GM23338 (cell line): ENCODE data around the gene HLCS. TPM values are rescaled to one million over a fixed set of nuclear protein-coding genes. Genes with fewer than 3 reads are reported as not detected.

Source experiments
- ATAC-seq: fragments of 200-7000 bp; cut with Tn5 transposase; 3 replicates; pipeline ENCODE4 v1.9.1; 2020
- DNase-seq: peaks from one replicate; pipeline ENCODE4 v3.0.0-alpha.2; 2015; ENCODE audit warnings: low spot score
- H2AFZ ChIP-seq: fragments of 200-600 bp; sonication (generic); 2 replicates; pipeline ENCODE4 v1.8.0; 2016; ENCODE audit warnings: antibody characterized with exemption, mild to moderate bottlenecking, moderate library complexity
- H3F3A ChIP-seq: fragments of 200-600 bp; sonication (generic); replicated peaks from 2 replicates; pipeline ENCODE4 v1.8.0; 2017; ENCODE audit warnings: antibody characterized with exemption, mixed run types, low read depth
- H3K27ac ChIP-seq: fragments of 200-600 bp; sonication (generic); 2 replicates; pipeline ENCODE4 v1.6.1; 2016; ENCODE audit warnings: low read depth
- H3K27me3 ChIP-seq: fragments of 200-600 bp; sonication (generic); 2 replicates; pipeline ENCODE4 v1.8.0; 2016; ENCODE audit warnings: mild to moderate bottlenecking, mixed run types, moderate library complexity; ENCODE audit not compliant: insufficient read depth
- H3K36me3 ChIP-seq: fragments of 200-600 bp; sonication (generic); 2 replicates; pipeline ENCODE4 v1.8.0; 2016; ENCODE audit warnings: mild to moderate bottlenecking; ENCODE audit not compliant: insufficient read depth
- H3K4me1 ChIP-seq: fragments of 200-600 bp; sonication (generic); 2 replicates; pipeline ENCODE4 v1.8.0; 2016; ENCODE audit warnings: mild to moderate bottlenecking, moderate library complexity; ENCODE audit not compliant: insufficient read depth
- H3K4me2 ChIP-seq: fragments of 200-600 bp; sonication (generic); 2 replicates; pipeline ENCODE4 v1.7.1; 2017; ENCODE audit warnings: mixed run types
- H3K4me3 ChIP-seq: fragments of 200-600 bp; sonication (generic); 2 replicates; pipeline ENCODE4 v1.6.1; 2016; ENCODE audit warnings: mixed run types
- H3K79me2 ChIP-seq: fragments of 200-600 bp; sonication (generic); replicated peaks from 2 replicates; pipeline ENCODE4 v1.8.0; 2017; ENCODE audit warnings: mild to moderate bottlenecking; ENCODE audit not compliant: insufficient read depth
- H3K9me2 ChIP-seq: fragments of 200-600 bp; sonication (generic); 2 replicates; pipeline ENCODE4 v1.8.0; 2017; ENCODE audit not compliant: insufficient read depth
- H4K20me1 ChIP-seq: fragments of 200-600 bp; sonication (generic); replicated peaks from 2 replicates; pipeline ENCODE4 v1.8.0; 2017; ENCODE audit warnings: mild to moderate bottlenecking; ENCODE audit not compliant: insufficient read depth
- H3K27ac Mint-ChIP-seq: 2 replicates; pipeline ENCODE4 v1.8.0; 2020; ENCODE audit warnings: inconsistent platforms, mild to moderate bottlenecking, moderate library complexity, mixed read lengths
- H3K27me3 Mint-ChIP-seq: 3 replicates; pipeline ENCODE4 v1.8.0; 2022; ENCODE audit warnings: low read depth, mild to moderate bottlenecking, moderate library complexity, mixed read lengths, inconsistent platforms; ENCODE audit not compliant: insufficient read depth, poor library complexity
- H3K36me3 Mint-ChIP-seq: 3 replicates; pipeline ENCODE4 v1.8.0; 2021; ENCODE audit warnings: low read depth, mild to moderate bottlenecking, inconsistent platforms, moderate library complexity, mixed read lengths
- H3K4me1 Mint-ChIP-seq: 3 replicates; pipeline ENCODE4 v1.8.0; 2020; ENCODE audit warnings: mild to moderate bottlenecking, inconsistent platforms, mixed read lengths
- H3K4me3 Mint-ChIP-seq: 3 replicates; pipeline ENCODE4 v1.8.0; 2021; ENCODE audit warnings: moderate library complexity, mild to moderate bottlenecking, inconsistent platforms, mixed read lengths
- H3K9me3 Mint-ChIP-seq: 3 replicates; pipeline ENCODE4 v1.8.0; 2020; ENCODE audit warnings: moderate library complexity, mild to moderate bottlenecking, inconsistent platforms, mixed read lengths
- CREB1 ChIP-seq: fragments of 250-450 bp; sonication (Bioruptor Pico); IDR thresholded peaks from 2 replicates; pipeline ENCODE4 v1.5.0; 2020; ENCODE audit warnings: low read depth, mild to moderate bottlenecking, moderate library complexity
- CTCF ChIP-seq, 2 experiments: fragments of 200-600 bp in 1 of 2; sonication (generic) in 1 of 2; conservative IDR thresholded peaks; 2 replicates each; pipeline versions ENCODE4 v1.5.1 to v1.6.1; 2016 to 2017; ENCODE audit warnings: antibody characterized with exemption in 2 of 2, low read depth in 2 of 2, mild to moderate bottlenecking in 2 of 2, moderate library complexity in 1 of 2
- ETS1 ChIP-seq: IDR thresholded peaks from 2 replicates; pipeline ENCODE4 v1.6.1; 2016; ENCODE audit warnings: antibody characterized with exemption
- EZH2 ChIP-seq: fragments of 200-600 bp; sonication (generic); IDR thresholded peaks from one replicate; pipeline ENCODE4 v1.8.0; 2017; ENCODE audit warnings: antibody characterized with exemption, mild to moderate bottlenecking, low read depth; ENCODE audit not compliant: unreplicated experiment
- EZH2phosphoT487 ChIP-seq: fragments of 200-600 bp; sonication (generic); IDR thresholded peaks from one replicate; pipeline ENCODE4 v1.8.1; 2018; ENCODE audit warnings: antibody characterized with exemption; ENCODE audit not compliant: unreplicated experiment
- JUNB ChIP-seq: IDR thresholded peaks from one replicate; pipeline ENCODE4 v1.6.1; 2016; ENCODE audit warnings: antibody characterized with exemption; ENCODE audit not compliant: unreplicated experiment
- NANOG ChIP-seq: IDR thresholded peaks from 2 replicates; pipeline ENCODE4 v1.6.1; 2016; ENCODE audit warnings: antibody characterized with exemption, borderline replicate concordance
- POLR2AphosphoS5 ChIP-seq: IDR thresholded peaks from 2 replicates; pipeline ENCODE4 v1.6.1; 2016; ENCODE audit warnings: antibody characterized with exemption, low read depth
- REST ChIP-seq: IDR thresholded peaks from one replicate; pipeline ENCODE4 v1.6.1; 2018; ENCODE audit warnings: antibody characterized with exemption; ENCODE audit not compliant: unreplicated experiment
- STAT1 ChIP-seq: IDR thresholded peaks from one replicate; pipeline ENCODE4 v1.6.1; 2016; ENCODE audit warnings: antibody characterized with exemption; ENCODE audit not compliant: unreplicated experiment
- ZNF114 ChIP-seq: fragments of 250-450 bp; sonication (Bioruptor Pico); IDR thresholded peaks from 2 replicates; pipeline ENCODE4 v1.5.0; 2020; ENCODE audit warnings: mild to moderate bottlenecking, moderate library complexity
- ZNF331 ChIP-seq: fragments of 250-450 bp; sonication (Bioruptor Pico); IDR thresholded peaks from 2 replicates; pipeline ENCODE4 v1.5.0; 2020; ENCODE audit warnings: low read depth, mild to moderate bottlenecking, moderate library complexity
- ZNF462 ChIP-seq: fragments of 250-450 bp; sonication (Bioruptor Pico); IDR thresholded peaks from 2 replicates; pipeline ENCODE4 v1.5.0; 2020; ENCODE audit warnings: mild to moderate bottlenecking, moderate library complexity
- polyA plus RNA-seq: library from polyadenylated mRNA; unstranded; fragments of >200 nt; fragmentation: Nextera tagmentation; extraction: Ambion mirVana; gene quantifications from 2 replicates; pipeline ENCODE4 v1.2.1, GENCODE V29; 2016
- total RNA-seq: library from RNA; depleted of rRNA; stranded (reverse); fragments of >200 nt; shearing (Covaris generic); gene quantifications from 2 replicates; pipeline ENCODE4 v1.2.3, GENCODE V29; 2014

Gene HLCS
- total and polyA plus RNA-seq, 2 experiments from 2014 or later, result 6.1 to 14.7 TPM

GRCh38 chr21:36773117-36773516, 193.4 kb downstream of the HLCS start:
- no peaks in the 10 kb centered on the region for H3K79me2 ChIP-seq
- Mint-ChIP-seq H3K9me3 (no peaks in the 10 kb centered on the region), H3K36me3 (no peaks in the 10 kb centered on the region), H3K27ac (no peak overlapping the region), H3K27me3 (no peaks in the 10 kb centered on the region), H3K4me1 (peaks cover 6% of the 10 kb centered on the region; the same call in 2 of the 3 replicates), H3K4me3 (no peak overlapping the region)
- no peak for TF ChIP-seq STAT1
- TF ChIP-seq REST, result no peak
- TF ChIP-seq ZNF462 (CRISPR knock-in tag), result no peak
- TF ChIP-seq NANOG, result no peak
- TF ChIP-seq ZNF114 (CRISPR knock-in tag), result no peak
- no peak for TF ChIP-seq EZH2
- TF ChIP-seq POLR2AphosphoS5, result no peak
- TF ChIP-seq ETS1, result no peak
- no peak for TF ChIP-seq CTCF (conservative IDR thresholded peaks at IDR 0.05; ENCODE audit: low read depth in 2 of 2)
- no peak for TF ChIP-seq EZH2phosphoT487
- TF ChIP-seq JUNB, result no peak
- TF ChIP-seq ZNF331, result no peak
- no peak for TF ChIP-seq CREB1 (CRISPR knock-in tag)
- H3K36me3 ChIP-seq, result no peaks in the 10 kb centered on the region
- H3K4me1 ChIP-seq, result no peaks in the 10 kb centered on the region
- H4K20me1 ChIP-seq, result no peaks in the 10 kb centered on the region
- no peaks in the 10 kb centered on the region for H3K27me3 ChIP-seq
- no peaks in the 10 kb centered on the region for H3K9me2 ChIP-seq
- H3K27ac ChIP-seq, result no peak overlapping the region
- no peaks in the 10 kb centered on the region for H3F3A ChIP-seq
- no peak for DNase-seq
- no peak overlapping the region for H3K4me2 ChIP-seq
- ATAC-seq, result no peak
- H2AFZ ChIP-seq, result no peak overlapping the region
- H3K4me3 ChIP-seq, result no peak overlapping the region
